IPS DF 4.7 (cell line): ENCODE results near the gene SYT6.
"Not testable (repeated sequence)": the region's sequence is repeated elsewhere in the genome, so short reads cannot be mapped to it uniquely, and the experiment has no call there.

Source experiments
- DNase-seq: peaks from one replicate; pipeline ENCODE4 v3.0.0-alpha.2; 2013; ENCODE audit warnings: low spot score; ENCODE audit errors: extremely low read depth

Gene SYT6

GRCh38 chr1:114075546-114076242 lies 78.0 kb downstream of the SYT6 start:
- DNase-seq: no peak

DNA sequence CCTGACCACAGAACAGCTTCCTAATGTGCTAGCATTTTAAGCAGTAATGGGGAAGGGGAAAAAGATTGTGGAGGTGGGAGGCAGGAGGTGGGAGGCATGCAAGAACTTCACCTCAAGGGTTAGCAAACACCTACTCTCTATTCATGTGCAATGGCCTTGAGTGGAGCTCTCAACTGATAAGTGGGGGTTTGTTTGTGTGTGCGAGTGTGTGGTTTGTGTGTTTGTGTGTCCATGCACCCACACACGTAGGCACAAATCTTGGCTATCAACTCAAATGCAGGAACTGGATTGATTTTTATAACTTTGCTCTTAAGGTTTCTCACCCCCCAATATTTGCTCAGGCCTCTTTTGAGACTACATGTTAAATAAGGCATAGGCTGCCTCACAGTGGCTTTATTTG lies 78.6 kb downstream of the SYT6 start:
- no peak for DNase-seq

- DNase-seq: no peak
Observed at GRCh38 chr1:114072246-114072645, 81.4 kb downstream of the SYT6 start.

- not testable (repeated sequence) for DNase-seq
Observed at GRCh38 chr1:114069762-114070161, 83.9 kb downstream of the SYT6 start.

DNA sequence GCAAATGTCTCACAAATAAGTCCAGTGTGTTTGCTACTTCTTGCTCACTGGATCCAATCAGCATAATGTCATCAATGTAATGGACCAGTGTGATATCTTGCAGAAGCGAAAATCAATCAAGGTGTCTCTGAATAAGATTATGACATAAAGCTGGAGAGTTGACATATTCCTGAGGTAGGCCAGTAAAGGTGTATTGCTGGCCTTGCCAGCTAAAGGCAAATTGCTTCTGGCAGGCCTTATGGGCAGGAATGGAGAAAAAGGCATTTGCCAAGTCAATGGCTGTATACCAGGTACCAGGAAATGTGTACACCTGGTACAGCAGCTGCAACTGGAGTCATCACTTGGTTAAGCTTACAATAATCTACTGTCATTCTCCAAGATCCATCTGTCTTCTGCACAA lies 85.0 kb downstream of the SYT6 start:
- DNase-seq: not testable (repeated sequence)

- not testable (repeated sequence) for DNase-seq
Observed at GRCh38 chr1:114065671-114066070, 88.0 kb downstream of the SYT6 start.

GRCh38 chr1:114063544-114063943 lies 90.1 kb downstream of the SYT6 start:
- no peak for DNase-seq

GRCh38 chr1:114062477-114063099 lies 91.1 kb downstream of the SYT6 start:
- DNase-seq: no peak

- DNase-seq: no peak
Observed at GRCh38 chr1:114061121-114061830, 92.4 kb downstream of the SYT6 start.

DNA sequence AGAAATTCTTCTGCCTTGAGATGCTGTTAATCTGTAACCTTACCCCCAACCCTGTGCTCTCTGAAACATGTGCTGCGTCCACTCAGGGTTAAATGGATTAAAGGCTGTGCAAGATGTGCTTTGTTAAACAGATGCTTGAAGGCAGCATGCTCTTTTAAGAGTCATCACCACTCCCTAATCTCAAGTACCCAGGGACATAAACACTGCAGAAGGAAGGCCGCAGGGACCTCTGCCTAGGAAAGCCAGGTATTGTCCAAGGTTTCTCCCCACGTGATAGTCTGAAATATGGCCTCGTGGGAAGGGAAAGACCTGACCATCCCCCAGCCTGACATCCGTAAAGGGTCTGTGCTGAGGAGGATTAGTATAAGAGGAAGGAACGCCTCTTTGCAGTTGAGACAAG lies 95.4 kb downstream of the SYT6 start:
- not testable (repeated sequence) for DNase-seq

- DNase-seq: no peak
Observed at GRCh38 chr1:114054148-114054547, 99.5 kb downstream of the SYT6 start.

- no peak for DNase-seq
Observed at GRCh38 chr1:114048232-114048631, 105.4 kb downstream of the SYT6 start.

- no peak for DNase-seq
Observed at GRCh38 chr1:114043548-114043947, 110.1 kb downstream of the SYT6 start.

- DNase-seq: no peak
Observed at GRCh38 chr1:114043054-114043453, 110.6 kb downstream of the SYT6 start.

DNA sequence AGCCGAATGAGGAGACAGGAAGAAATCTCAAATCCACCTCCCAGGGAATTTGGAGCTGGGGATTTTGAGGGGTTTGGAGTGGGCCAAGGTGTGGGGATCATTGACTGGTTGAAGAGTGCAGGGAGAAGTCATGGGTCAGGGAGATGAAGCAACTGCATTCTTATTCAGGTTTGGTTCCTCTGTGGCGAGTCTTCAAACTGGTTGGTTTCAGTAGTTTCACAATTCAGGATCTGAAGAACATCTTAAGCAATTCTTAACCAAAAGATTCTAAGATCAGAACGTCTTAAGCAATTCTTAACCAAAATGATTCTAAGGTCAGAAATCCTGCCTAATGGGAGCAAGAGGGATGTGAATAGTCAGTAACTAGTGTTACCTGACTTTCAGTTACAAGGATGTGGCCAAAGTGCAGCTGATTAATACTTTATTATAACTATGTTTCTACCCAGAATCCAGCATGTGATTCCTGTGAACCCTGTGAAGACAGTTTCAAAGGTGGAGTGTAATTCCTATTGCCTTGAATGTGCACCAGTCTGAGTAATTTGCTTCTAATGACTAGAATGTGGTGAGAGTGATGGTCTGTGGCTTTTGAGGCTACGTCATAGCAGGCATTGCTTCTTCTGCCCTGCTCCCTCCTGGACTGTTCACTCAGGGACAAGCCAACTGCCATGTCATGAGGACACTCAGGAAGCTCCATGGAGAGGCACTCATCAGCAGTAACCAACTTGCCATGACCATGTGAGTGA lies 113.2 kb downstream of the SYT6 start:
- no peak for DNase-seq
